Stimulated activated CD4-positive, alpha-beta T cell treated with anti-CD3 and anti-CD28 coated beads, Interleukin-1b, Interleukin-23, amount 100 ng/mL, for 4 hours (primary cell): Measurements from ENCODE around the gene TUBGCP6.
A peak's percentile ranks its signal among the peaks of the same experiment; 100 is the strongest.

Experiments
- DNase-seq, 2 donors: peaks; one replicate each; pipeline ENCODE4 v3.0.0-alpha.2; 2020; ENCODE audit warnings: low read depth in 2 of 2

Gene TUBGCP6

GRCh38 chr22:50250555-50251476 is 6.0 kb upstream of the TUBGCP6 start, which contains the start of gene HDAC10:
HDAC10 (minus strand) TSS chr22:50251265; CDS start chr22:50251032, 233 bp downstream.
- DNase-seq: peak; percentile 67 to 76

- DNase-seq: no peak
These were observed 5.4 kb upstream of the TUBGCP6 start for GRCh38 chr22:50250249-50250554.

DNA sequence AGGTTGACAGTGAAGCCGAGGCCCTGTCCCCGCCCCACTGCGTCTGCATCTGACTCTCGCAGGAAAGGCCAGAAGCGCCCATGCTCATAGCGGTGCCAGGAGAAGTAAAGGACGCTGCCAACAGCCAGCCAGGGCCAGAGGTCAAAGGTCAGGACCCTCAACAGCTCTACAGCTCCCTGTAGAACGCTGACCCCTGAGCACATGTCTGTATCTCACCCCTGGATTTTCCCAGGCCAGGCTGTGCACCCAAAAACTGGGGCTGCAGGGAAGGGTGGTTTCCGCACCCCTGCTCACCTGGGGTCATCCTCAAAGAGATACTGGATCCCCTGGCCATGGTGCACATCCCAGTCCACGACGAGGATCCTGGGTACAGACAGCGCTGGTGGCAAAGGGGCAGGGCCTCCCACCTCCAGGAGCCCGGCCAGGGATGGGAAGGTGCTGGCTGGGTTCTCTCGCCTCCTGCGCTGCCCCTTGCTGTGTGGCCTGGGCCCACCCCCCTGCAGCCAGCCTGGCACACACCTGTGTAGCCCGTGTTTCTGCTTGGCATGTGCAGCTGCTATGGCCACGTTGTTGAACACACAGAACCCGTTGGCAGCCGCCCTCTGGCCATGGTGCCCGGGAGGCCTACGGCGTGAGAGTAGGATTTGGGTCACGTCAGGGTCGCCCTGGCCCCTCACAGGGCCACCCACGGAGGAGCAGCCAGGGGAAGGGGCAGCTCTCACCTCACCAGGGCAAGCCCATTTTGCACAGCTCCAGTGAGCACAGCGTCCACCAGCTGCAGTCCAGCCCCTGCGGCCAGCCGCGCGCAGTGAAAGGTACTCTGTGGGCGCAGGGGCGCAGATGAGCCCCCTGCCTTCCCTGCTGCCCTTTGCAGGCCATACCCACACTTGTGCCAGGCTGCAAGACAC is 4.8 kb upstream of the TUBGCP6 start:
- DNase-seq: no peak

GRCh38 chr22:50248196-50249081 is 3.6 kb upstream of the TUBGCP6 start:
- DNase-seq: no peak

GRCh38 chr22:50247748-50248147 is 2.9 kb upstream of the TUBGCP6 start:
- no peak for DNase-seq

DNA sequence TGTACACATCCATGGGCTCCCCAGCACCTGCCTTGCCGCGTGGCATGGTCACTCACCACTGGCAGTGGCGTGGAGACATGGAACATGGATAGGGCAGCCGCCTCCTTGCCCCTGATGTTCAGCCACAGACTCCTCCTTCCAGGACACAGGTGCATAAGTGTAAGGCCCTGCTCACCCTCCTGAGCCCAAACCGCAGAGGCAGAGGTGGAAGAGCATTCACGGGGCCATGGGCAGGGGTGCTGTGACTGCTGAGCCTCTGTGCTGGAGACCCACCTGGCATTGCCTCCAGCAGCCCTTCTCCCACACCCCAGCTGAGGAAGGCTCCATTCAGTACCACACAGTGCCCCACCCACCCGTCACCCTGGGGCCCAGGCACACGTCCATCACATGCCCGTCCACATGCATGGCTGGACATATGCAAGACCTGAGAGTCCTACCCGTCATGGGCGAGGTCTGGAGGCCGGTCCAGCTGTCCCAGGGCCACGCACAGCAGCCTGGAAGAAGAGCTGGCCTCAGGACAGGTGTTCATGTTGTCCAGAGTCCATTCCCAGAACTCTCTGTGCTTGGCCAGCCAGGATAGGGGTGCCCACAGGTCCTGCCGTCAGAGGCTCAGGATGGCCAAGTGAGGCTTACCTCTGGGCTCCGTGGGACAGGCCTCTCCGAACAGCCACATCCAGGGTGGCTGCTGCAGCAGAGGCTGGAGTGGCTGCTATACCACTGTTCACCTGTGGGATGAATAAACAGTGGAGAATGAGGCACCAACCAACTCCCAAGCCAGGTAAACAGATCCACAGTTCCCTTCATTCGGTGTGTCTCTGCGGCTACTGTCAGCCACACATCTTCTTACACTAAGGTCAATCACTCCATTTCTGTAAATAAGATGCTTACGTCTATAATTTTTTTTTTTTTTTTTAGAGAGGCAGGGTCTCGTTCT is 1.7 kb upstream of the TUBGCP6 start:
- no peak for DNase-seq

- DNase-seq: peak in 1 of 2 donors; percentile 73
These were observed 620 bp upstream of the TUBGCP6 start for GRCh38 chr22:50245214-50246072.

GRCh38 chr22:50243685-50244419 is 971 bp downstream of the TUBGCP6 start:
- no peak for DNase-seq

GRCh38 chr22:50242406-50242949 is 2.3 kb downstream of the TUBGCP6 start:
- no peak for DNase-seq

GRCh38 chr22:50238755-50239154 is 6.1 kb downstream of the TUBGCP6 start:
- DNase-seq: no peak

GRCh38 chr22:50236731-50237409 is 8.0 kb downstream of the TUBGCP6 start:
- no peak for DNase-seq

- DNase-seq: no peak
These were observed 11.6 kb downstream of the TUBGCP6 start for GRCh38 chr22:50233223-50233622.

GRCh38 chr22:50232481-50233151 is 12.2 kb downstream of the TUBGCP6 start:
- DNase-seq: no peak

DNA sequence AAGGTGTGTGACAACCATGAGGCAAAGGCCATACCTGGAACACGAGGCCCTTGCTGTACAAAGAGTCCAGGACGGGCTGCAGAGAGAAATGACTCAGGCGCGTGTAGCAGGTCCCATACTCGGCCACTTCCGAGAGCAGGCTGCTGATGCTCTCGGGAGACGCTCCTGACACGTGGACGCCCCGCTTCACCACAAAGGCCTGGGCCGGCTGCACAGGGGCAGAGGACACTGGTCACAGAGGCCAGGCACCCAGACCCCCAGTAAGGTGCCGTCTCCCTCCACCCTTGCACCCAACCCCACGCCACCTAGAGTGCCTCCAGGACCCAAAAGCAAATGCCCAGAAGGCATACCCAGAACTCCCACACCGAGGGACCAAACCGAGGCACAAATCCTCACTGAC is 15.5 kb downstream of the TUBGCP6 start:
- DNase-seq: no peak

GRCh38 chr22:50228366-50228765 is 16.5 kb downstream of the TUBGCP6 start:
- no peak for DNase-seq

DNA sequence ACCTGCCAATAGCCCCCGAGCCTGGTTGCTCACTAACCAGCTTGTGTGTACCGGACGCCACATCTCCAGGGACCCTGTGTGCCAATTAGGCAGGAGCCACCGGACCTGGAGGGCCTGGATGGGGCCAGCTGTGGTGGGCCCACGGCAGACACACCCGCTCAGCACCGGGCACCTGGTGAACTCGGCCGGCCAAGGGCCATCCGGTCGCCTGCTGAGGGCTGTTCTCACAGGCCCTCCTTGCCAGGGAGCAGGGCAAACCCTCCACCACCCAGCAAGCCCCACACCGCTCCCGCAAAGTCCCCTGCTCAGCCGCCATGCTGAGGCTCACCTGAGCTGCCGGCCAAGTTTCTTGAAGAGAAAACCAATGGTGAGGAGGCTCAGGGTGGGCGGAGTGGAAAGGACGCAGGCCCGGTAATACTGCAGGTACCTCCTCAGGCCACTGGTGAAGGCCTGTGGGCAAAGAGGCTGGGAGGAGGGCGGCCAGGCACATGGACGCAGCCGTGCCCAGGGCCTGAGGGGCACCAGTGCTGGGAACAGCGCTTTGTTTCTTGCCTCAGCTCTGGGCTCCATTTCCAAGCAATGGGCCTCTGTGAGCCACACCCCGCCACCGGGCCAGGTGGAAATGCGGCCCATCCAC is 17.1 kb downstream of the TUBGCP6 start:
- no peak for DNase-seq

GRCh38 chr22:50226875-50227165 is 18.0 kb downstream of the TUBGCP6 start:
- no peak for DNase-seq
